GOT3 (cell line): ENCODE data around the gene NPEPL1.

Experiments used
- DNase-seq: peaks from one replicate; lab custom pipeline; 2025; ENCODE audit warnings: mixed read lengths; lab: John Stamatoyannopoulos, UW

The NPEPL1 gene

DNA sequence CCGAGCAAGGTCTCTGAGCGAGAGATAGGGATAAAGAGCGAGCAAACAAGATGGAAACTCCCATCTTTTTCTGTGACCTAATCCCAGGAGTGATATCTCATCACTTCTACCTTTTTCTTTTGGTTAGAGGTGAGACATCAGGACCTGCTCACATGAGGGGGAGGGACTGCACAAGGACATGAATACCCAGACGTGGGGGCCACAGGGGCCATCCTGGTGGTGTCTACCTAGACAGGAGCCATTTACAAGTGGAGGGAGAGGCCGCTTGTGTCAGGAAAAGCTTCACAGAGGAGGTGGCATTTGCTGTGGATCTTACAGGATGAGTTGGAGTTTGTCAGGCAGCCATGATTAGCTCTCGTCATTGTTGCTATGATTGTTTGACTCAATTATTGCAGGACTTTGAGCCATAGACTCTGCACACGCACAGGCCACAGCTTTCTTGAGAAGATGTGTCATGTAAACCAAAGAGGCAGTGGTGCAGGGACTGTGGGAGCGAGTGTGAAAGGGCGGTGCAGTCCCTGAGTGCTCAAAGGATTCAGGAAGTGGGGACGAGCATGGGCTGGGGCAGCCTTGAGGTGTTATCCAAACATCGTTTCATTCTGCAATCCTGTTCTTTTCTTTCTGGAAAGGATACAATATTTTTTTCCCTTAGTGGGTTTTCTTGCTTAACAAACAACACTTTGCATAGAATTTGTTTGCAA is 7.7 kb downstream of the NPEPL1 start:
- no peak for DNase-seq

DNA sequence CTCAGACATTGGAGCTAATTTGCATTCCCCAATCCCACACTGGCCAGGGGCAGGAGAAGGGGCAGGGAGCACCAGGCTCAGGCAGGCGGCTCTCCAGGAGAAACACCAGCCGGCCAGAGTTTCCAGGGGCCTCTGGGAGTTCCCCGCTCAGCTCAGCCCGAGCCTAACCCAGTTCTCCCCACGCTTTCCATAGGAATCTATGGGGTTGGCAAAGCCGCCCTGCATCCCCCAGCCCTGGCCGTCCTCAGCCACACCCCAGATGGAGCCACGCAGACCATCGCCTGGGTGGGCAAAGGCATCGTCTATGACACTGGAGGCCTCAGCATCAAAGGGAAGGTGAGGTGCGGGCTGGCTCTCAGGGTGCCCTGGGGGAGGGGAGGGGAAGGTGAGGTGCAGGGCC is 8.2 kb downstream of the NPEPL1 start:
- DNase-seq, result no peak

DNA sequence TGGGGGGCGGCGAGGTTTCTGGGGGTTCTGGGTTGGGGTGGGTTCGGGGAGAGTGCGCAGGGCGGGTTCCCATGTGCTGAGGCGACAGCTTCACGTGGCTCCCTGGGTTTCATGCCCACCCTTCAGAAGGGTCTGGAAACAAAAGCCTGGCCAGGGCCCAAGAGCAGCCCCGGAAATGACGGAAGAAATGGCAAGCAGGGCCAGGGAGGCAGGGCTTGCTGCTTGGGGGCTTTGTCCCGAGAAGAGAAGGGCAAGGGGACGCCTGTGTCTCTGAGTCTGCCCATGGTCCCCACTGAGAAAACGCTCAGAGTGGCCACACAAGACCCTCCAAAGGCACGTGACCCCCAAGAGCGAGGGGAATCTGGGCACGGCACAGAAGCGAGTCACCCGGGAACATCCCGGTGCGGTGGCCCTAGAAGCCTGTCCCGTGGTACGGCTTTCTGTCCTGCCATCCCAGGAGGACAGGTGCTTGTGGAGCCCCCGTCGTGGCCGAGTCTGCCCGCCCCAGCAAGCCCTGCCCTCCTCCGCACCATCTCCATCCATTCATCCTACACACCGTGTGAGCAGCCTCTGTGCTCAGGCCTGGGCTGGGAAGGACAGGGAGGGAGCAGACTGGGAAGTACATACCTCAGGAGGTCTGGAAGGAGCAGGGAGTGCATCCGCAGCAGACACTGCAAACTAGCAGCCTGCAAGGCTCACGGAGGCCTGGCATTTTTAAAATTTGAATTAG is 9.0 kb downstream of the NPEPL1 start:
- DNase-seq, result no peak

DNA sequence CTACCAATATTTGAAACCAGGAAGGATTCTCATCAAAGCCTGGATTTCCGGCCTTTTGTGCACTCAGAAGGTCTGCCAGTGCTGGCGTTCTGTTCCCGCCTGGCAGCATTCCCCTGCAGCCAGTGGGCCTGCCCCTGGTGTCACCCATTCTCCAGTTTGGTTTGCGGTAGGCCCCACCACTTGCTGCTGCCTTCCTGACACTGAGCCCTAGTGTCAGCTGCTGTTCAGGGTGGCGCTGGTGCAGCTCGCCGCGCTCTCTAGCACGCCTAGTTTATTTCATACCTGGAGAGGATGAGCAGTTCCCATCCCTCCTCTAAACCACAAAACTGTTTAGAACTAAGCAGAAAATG is 9.5 kb downstream of the NPEPL1 start:
- DNase-seq, result no peak

DNA sequence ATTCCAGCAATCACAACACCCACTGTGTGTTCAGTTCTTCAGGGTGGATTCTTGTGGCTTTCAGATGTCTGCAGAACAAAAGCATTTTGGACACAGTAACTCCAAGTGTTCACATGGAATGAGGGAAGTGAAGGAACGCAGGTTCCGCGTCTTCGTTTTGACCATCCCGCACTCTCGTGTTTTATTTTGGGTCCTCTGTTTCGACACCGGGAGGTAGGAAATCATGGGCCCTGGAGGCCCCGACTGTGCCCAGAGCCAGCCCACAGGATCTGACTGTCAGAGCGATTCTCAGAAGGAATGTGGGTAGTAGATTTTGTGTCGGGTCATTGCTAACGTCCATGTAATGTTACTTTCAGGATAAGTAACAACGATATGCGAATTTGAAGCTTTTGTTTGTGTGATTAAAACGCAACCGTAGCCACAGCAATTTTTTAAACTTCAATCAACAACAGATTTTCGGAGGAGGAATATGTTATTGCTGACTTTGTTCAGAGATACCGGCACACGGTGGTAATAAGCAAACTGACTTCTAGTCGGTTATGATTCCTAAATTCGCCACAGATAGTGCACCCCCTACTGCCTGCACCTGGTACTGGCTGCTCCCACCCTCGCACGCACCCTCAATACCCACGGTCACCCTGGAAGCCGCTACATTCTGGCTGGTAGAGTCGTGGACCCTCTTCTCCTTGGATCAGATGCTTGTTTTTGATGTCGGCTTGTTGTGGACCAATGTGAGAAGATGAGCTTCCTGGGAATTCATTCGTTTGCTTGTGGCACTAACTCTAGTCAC is 10.5 kb downstream of the NPEPL1 start:
- no peak for DNase-seq

DNA sequence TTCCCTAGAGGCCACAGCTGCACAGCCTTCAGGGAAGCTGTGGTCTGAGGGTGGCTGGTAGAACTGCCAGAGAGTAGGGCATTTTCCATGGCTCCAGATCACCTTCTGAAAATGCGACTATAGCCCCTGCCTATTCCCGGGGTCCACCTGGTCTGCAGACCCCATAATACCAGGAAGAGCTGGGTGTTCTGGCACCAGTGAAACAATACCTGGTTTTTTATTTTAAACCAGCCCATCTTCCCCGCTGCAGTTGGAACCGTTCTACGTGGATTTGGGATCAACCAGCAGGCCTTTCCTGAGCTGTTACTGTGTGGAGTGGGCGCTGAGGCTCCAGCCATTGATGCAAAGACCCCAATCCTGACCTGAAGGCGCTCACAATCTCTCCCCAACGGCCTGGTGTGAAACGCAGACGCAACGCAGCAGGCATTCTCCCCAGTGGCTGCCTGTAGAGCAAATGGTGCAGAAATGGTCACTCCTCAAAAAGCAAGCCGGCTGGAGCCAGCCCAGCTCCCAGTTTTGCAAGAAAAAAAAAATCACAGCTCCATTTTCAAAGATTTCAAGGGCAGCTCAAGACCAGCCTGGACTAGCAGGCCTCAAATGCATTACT is 11.3 kb downstream of the NPEPL1 start:
- no peak for DNase-seq

DNA sequence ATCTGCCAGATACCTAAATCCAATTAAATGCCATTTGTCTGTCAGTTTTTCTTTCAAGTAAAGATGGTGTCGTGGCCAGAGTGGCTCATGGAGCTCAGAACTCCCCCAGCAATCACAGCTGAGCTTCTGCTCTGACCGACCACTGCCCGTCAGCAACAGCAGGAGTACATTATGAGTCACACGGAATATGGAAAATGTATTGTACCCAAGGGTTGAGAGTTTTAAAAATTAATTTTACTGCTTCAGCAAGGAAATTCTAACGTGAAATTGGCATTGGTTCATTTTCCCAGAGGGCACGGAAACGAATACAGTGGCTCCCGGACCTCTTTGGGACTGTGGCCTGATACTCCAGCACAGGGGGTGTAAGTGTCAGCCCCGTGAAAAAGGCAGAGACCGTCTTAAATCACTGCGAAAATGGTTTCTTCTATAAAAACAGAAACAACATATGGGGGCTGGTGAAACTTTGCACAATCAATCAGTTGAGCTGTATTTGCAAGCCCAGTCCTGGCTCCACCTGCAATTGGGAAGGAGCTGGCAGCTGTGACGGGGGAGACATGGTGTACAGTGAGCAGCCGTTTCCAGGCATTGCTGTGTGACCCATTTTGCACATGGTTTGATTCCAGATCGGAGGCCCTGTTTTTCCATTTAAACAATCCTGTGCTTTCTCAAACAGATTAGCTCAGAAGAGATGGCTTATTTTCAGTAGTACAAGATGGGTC is 12.8 kb downstream of the NPEPL1 start:
- DNase-seq, result no peak

DNA sequence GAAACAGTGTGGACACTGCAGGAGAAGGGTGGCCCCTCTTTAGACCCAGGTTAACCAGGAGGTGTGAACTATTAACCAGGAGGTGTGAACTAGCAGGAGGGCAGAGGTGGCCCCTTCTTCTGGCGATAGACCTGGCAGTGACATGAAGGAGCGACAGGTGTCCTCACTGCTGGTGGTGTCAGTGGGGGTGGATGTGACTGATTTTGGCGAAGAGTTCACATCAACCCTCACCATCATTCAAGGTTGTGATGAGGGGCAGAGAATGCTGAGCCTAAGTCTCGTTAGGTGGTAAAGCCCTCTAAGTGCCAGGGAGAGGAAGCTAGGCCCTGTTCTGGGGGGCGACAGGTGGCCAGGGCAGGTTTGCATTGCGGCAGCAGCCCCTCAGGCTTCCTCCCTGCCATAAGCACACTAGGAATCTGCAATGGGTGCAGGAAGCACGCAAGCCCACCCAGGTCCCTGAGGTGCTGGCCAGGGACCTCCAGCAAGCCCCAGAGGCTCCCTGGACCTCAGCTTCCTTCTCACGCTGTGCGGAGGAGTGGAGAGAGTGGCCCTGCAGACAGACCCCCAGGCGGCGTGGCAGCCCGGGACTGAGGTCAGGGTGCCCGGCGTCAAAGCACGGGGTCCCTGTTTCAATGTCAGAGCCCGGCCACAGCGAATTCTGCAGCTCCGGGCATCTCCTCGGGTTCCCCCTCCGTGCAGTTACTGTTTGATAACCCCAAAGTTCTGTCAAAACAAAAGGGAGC is 13.7 kb downstream of the NPEPL1 start:
- DNase-seq, result no peak

DNA sequence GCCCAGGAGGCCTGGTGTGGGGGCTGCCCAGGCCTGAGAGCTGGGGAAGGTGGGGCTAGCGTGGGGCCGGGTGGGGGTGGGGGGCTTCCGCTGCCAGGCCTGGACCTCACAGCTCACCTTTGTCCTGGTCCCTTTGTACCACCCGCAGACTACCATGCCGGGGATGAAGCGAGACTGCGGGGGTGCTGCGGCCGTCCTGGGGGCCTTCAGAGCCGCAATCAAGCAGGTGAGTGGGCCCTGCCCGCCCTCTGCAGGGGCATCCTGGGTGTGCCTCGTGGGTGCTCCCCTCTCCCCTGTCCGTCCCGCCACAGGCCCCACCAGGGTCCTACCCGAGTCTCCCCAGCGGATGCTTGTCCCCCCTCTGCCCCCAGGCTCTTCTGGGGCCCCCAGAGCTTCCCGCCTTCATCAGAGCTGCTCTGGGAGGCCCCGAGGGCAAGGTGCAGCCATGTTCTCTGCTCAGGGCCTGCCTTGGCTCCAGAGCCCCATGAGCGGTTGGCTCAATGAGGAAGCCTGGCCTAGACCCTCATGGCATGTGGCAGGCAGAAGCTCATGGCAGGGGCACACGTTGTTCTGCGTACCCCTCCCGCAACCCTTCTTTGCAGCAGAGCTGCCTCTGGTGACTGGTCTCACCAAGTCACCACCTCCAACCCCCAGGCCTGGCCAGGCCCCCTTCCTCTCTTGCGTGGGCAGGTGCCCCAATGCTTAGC is 14.5 kb downstream of the NPEPL1 start:
- no peak for DNase-seq

DNA sequence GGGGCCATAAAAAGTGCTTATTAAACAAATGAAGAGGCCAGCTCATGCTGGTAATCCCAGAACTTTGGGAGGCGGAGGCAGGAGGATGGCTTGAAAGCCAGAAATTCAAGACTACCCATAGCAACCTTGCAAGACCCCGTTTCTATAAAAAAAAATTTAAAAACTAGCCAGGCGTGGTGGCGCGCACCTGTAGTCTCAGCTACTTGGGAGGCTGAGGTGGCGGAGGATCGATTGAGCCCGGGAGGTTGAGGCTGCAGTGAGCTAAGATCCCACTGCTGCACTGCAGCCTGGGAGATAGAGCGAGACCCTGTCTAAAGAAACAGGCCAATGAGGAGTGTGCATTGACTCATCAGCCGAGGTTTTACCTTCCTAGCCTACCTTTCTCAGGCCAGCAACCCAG is 15.2 kb downstream of the NPEPL1 start:
- no peak for DNase-seq

DNA sequence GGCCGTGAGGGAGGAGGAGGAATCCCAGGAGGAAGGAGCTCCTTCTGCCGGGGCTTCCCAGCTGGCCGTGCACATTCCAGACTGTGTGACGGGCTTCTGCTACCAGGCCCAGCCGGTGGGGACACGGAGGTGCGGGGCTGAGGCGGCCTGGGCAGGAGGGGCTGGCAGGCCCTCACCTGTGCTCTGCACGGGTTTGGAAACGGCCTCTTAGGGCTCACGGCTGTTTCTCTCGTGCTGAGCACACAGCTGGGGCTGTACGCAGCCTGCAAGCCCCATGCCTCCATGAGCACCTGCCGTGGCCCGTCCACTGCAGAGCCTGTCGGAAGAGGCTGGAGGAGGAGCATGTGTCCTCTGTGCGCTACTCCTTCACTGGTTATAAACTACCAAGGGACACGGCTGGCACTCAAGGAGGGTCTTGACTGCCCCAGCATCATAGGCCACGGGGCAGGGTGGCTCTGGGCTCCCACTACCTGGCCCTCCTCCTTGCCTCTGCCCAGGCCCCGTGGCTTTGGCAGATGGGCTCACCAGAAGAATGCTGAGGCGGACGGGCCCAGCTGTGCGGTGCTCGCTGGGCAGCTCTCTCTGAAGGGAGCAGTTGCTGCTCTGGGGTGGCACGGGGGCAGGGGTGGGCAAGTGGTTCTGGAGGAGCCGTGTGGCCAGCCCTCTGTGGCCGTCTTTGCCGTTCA is 15.8 kb downstream of the NPEPL1 start:
- DNase-seq, result no peak

DNA sequence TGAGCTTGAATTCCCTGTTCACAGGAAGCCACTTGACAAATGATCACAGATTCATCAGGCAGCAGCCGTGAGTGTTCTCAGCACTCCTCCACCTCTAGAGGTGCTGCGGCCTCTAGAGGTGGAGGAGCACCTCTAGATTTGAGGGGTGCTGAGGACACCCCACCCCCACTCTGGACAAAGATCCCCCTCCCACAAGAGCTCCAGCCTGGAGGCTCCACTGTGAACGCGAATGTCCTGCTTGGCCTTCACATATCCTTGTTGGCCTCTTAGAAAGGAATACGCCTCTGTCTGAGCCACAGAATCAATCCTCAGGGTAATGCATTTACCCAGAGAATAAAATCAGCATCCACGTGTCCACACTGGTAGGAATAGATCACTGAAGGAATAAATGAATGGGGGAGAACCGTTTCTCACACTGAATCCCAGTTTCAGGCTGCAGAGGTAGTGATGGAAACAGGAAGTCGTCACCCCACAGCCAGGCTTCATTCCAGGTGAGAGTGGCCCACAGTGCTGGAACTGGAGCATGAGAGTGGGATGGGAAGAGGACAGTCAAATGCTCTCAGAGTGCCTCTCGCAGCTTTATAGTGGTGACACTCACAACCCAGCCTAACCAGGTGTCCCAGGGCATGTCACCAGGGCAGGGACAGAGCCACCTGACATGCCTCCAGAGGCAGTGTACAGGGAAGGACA is 16.6 kb downstream of the NPEPL1 start:
- no peak for DNase-seq

DNA sequence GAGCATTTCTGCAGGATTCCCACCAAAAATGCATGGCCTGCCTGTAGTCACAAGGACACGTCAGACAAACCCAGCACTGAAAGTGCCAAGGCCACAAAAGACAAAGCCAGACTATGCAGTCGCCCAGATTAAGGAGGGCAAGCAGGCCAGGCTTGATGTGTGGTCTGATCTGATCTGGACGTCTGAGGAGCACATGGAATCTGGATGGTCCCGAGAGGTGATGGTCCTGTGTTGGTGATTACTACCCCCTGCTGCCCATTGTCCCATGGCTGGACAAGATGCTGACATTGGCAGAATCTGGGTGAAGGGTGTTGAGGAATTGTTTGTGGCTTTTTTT is 17.1 kb downstream of the NPEPL1 start:
- no peak for DNase-seq

DNA sequence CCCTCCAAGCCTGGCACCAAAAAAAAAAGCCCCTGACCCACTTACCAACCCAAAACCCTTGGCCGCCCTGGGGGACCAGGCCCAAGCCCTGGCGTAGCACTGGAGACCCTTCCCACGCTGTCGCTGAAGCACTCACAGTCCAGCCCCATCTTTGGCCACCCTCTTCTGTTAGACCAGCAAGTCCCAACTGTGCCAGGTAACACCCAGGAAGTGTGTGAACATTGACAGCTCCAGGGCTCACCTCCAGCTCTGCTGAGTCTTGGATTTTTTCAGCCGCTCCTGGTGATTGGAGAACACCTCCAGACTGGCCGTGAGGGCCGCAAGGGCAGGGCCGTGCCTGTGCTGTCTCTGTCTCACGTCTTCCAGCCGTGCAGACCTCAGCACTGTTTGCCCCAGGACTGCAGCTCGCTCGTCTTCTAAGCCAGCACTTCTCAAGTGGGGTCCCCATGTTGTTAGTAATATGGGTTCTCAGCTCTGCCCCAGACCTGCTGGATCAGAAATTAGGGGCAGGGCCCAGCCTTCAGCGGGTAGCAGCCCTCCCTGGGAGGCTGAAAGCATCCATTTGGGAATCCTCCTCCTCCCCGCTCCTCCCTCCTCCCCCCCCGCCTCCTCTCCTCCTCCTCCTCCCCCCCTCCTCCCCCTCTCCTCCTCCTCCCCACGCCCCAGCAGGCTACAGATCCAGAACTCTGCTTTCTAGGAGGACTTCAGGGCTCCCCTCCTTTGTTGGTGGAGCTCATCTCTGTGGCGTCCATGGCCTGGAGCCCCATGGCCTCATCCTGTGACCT is 18.1 kb downstream of the NPEPL1 start:
- DNase-seq, result no peak

DNA sequence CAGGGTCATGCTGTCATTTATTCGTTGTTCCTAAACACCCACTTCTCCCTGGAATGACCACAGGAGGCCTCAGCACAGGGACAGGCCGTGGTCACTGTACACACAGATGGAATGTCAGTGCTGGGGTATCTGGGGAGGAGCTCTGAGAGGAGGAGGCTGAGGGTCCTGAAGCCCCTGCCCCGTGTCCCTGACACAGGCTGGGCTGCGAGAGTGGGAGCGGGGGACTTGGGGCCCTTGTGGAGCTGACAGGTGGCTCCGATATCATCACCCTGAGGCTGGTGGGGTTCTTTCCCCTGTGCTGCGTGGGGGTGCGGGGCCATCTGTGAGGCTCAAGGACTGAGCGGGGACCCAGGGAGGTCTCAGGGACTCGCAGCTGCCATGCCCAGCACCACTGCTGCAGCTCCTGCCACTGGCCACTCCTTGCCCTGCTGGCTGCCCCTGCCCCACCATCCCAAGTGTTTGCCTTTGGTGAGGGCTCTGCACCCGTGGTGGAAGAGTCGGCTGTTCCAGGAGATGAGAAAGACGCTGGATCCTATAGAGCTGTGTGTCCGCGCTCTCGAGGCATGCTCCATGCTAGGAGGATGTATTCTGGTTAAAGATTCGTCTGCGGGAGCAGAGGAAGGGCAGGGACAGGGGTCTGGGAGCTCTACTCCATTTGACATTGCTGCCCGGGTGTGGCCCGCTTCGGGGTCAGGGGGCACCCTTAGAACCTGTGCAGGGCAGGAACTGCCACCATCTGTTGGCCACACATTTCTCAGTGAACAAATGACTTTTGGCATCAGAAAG is 18.9 kb downstream of the NPEPL1 start:
- no peak for DNase-seq

DNA sequence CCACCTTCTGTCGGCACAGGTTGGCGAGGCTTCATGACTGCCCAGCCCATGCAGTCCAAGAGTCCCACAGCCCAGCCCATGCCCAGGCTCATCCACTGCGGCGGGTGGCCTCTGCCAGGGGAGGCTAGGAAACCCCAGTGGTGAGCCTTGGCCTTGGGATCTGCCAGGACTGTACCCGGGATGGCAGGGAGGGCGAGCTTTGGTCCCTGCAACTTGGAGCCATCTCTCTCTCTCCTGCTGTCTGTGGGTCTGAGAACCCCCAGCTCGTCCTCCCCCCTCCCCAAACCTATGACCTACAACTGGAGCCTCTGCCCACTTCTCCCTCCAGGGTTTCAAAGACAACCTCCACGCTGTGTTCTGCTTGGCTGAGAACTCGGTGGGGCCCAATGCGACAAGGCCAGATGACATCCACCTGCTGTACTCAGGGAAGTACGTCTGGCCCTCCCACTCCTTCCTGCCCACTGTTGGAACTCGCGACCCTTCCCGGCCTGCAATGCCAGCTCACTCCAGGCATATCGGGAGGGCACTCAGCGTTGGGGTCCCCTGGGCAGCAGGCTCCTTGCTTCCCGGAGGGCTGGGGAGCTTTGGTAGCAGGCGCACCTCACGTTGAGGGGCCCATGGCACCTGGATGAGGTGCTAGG is 19.7 kb downstream of the NPEPL1 start:
- no peak for DNase-seq
